HEK293 (cell line): ENCODE results near the gene SPTBN1.

Experiments
- ATF2 ChIP-seq: fragments of 450-650 bp; formaldehyde crosslinking; IDR thresholded peaks from 2 replicates; pipeline ENCODE4 v1.5.1; 2016; ENCODE audit warnings: missing biosample characterization, missing genetic modification characterization, low read depth
- GLIS2 ChIP-seq: fragments of 450-650 bp; formaldehyde crosslinking; IDR thresholded peaks from 2 replicates; pipeline ENCODE4 v1.5.1; 2016; ENCODE audit warnings: missing biosample characterization, missing genetic modification characterization
- KLF17 ChIP-seq: fragments of 450-650 bp; formaldehyde crosslinking; IDR thresholded peaks from 2 replicates; pipeline ENCODE4 v1.5.1; 2016; ENCODE audit warnings: missing biosample characterization, missing genetic modification characterization
- MYNN ChIP-seq: fragments of 450-650 bp; formaldehyde crosslinking; IDR thresholded peaks from 2 replicates; pipeline ENCODE4 v1.5.1; 2016; ENCODE audit warnings: missing biosample characterization, missing genetic modification characterization, borderline replicate concordance
- SETDB1 ChIP-seq: IDR thresholded peaks from one replicate; pipeline ENCODE4 v1.6.1; 2017; ENCODE audit warnings: mild to moderate bottlenecking, low read length, moderate library complexity, mixed read lengths; ENCODE audit not compliant: insufficient read length
- ZBTB10 ChIP-seq: fragments of 450-650 bp; formaldehyde crosslinking; IDR thresholded peaks from 2 replicates; pipeline ENCODE4 v1.5.1; 2016; ENCODE audit warnings: missing biosample characterization, missing genetic modification characterization
- ZBTB20 ChIP-seq: fragments of 450-650 bp; formaldehyde crosslinking; IDR thresholded peaks from 2 replicates; pipeline ENCODE4 v1.5.1; 2016; ENCODE audit warnings: missing biosample characterization, missing genetic modification characterization
- ZBTB21 ChIP-seq: fragments of 450-650 bp; formaldehyde crosslinking; IDR thresholded peaks from 2 replicates; pipeline ENCODE4 v1.5.1; 2017; ENCODE audit warnings: missing biosample characterization, missing genetic modification characterization
- ZBTB26 ChIP-seq: fragments of 450-650 bp; formaldehyde crosslinking; optimal IDR thresholded peaks from 2 replicates; pipeline ENCODE3; 2016; ENCODE audit warnings: missing biosample characterization, mild to moderate bottlenecking, missing genetic modification characterization
- ZNF132 ChIP-seq: fragments of 450-650 bp; formaldehyde crosslinking; IDR thresholded peaks from 2 replicates; pipeline ENCODE4 v1.5.1; 2017; ENCODE audit warnings: missing biosample characterization, missing genetic modification characterization, borderline replicate concordance
- ZNF24 ChIP-seq: fragments of 450-650 bp; formaldehyde crosslinking; IDR thresholded peaks from 2 replicates; pipeline ENCODE4 v1.5.1; 2016; ENCODE audit warnings: missing biosample characterization, missing genetic modification characterization
- ZNF280C ChIP-seq: fragments of 450-650 bp; formaldehyde crosslinking; IDR thresholded peaks from 2 replicates; pipeline ENCODE4 v1.5.1; 2016; ENCODE audit warnings: missing biosample characterization, missing genetic modification characterization
- ZNF311 ChIP-seq: fragments of 450-650 bp; formaldehyde crosslinking; IDR thresholded peaks from 2 replicates; pipeline ENCODE4 v1.5.1; 2017; ENCODE audit warnings: missing biosample characterization, missing genetic modification characterization, borderline replicate concordance
- ZNF362 ChIP-seq: fragments of 450-650 bp; formaldehyde crosslinking; IDR thresholded peaks from 2 replicates; pipeline ENCODE4 v1.5.1; 2016; ENCODE audit warnings: missing biosample characterization, missing genetic modification characterization
- ZNF398 ChIP-seq: fragments of 450-650 bp; formaldehyde crosslinking; IDR thresholded peaks from 2 replicates; pipeline ENCODE4 v1.5.1; 2017; ENCODE audit warnings: missing biosample characterization, missing genetic modification characterization
- ZNF426 ChIP-seq: fragments of 450-650 bp; formaldehyde crosslinking; IDR thresholded peaks from 2 replicates; pipeline ENCODE4 v1.5.1; 2017; ENCODE audit warnings: missing biosample characterization, missing genetic modification characterization, mild to moderate bottlenecking, inconsistent platforms, moderate library complexity
- ZNF48 ChIP-seq: fragments of 450-650 bp; formaldehyde crosslinking; IDR thresholded peaks from 2 replicates; pipeline ENCODE4 v1.5.1; 2016; ENCODE audit warnings: missing biosample characterization, missing genetic modification characterization
- ZNF488 ChIP-seq: fragments of 450-650 bp; formaldehyde crosslinking; IDR thresholded peaks from 2 replicates; pipeline ENCODE4 v1.5.1; 2016; ENCODE audit warnings: missing biosample characterization, missing genetic modification characterization
- ZNF514 ChIP-seq: fragments of 450-650 bp; formaldehyde crosslinking; IDR thresholded peaks from 2 replicates; pipeline ENCODE4 v1.5.1; 2016; ENCODE audit warnings: missing biosample characterization, missing genetic modification characterization
- ZNF521 ChIP-seq: fragments of 450-650 bp; formaldehyde crosslinking; IDR thresholded peaks from 2 replicates; pipeline ENCODE4 v1.5.1; 2017; ENCODE audit warnings: missing biosample characterization, mild to moderate bottlenecking, missing genetic modification characterization
- ZNF610 ChIP-seq: fragments of 450-650 bp; formaldehyde crosslinking; IDR thresholded peaks from 2 replicates; pipeline ENCODE4 v1.5.1; 2016; ENCODE audit warnings: missing biosample characterization, missing genetic modification characterization, borderline replicate concordance
- ZNF623 ChIP-seq: fragments of 450-650 bp; formaldehyde crosslinking; IDR thresholded peaks from 2 replicates; pipeline ENCODE4 v1.5.1; 2016; ENCODE audit warnings: missing biosample characterization, missing genetic modification characterization
- ZNF654 ChIP-seq: fragments of 450-650 bp; formaldehyde crosslinking; IDR thresholded peaks from 2 replicates; pipeline ENCODE4 v1.5.1; 2016; ENCODE audit warnings: low read depth, missing biosample characterization, missing genetic modification characterization
- ZNF670 ChIP-seq: fragments of 450-650 bp; formaldehyde crosslinking; IDR thresholded peaks from 2 replicates; pipeline ENCODE4 v1.5.1; 2016; ENCODE audit warnings: missing biosample characterization, missing genetic modification characterization, low read depth
- ZNF707 ChIP-seq: fragments of 450-650 bp; formaldehyde crosslinking; IDR thresholded peaks from 2 replicates; pipeline ENCODE4 v1.5.1; 2016; ENCODE audit warnings: missing biosample characterization, missing genetic modification characterization
- ZNF76 ChIP-seq: fragments of 450-650 bp; formaldehyde crosslinking; IDR thresholded peaks from 2 replicates; pipeline ENCODE4; 2016; ENCODE audit warnings: low read depth, missing biosample characterization, missing genetic modification characterization, borderline replicate concordance

SPTBN1 gene

GRCh38 chr2:54570925-54571694 lies 115.0 kb downstream of the SPTBN1 start (continued):
- no peak for TF ChIP-seq ZNF280C
- TF ChIP-seq ZNF610 (tag by site-specific recombination): no peak
- TF ChIP-seq ATF2 (tag by site-specific recombination): no peak
- no peak for TF ChIP-seq ZNF521 (tag by site-specific recombination)
- no peak for TF ChIP-seq ZNF426 (tag by site-specific recombination)
- TF ChIP-seq ZBTB20 (tag by site-specific recombination): no peak
- TF ChIP-seq SETDB1: no peak
- no peak for TF ChIP-seq ZNF48 (tag by site-specific recombination)
- no peak for TF ChIP-seq ZNF514 (tag by site-specific recombination)
- no peak for TF ChIP-seq ZNF654 (tag by site-specific recombination)
- TF ChIP-seq ZBTB26 (tag by site-specific recombination): no peak
- TF ChIP-seq ZBTB10 (tag by site-specific recombination): no peak
- TF ChIP-seq ZNF362: no peak
- no peak for TF ChIP-seq ZNF132 (tag by site-specific recombination)
- TF ChIP-seq GLIS2: no peak
- peak; percentile 53; the same call in 1 of the 2 replicates for TF ChIP-seq KLF17
- no peak for TF ChIP-seq ZNF670 (tag by site-specific recombination)
- no peak for TF ChIP-seq ZNF488 (tag by site-specific recombination)
- TF ChIP-seq ZNF76 (tag by site-specific recombination): no peak
- no peak for TF ChIP-seq ZBTB21 (tag by site-specific recombination)
- no peak for TF ChIP-seq MYNN (tag by site-specific recombination)
- TF ChIP-seq ZNF707 (tag by site-specific recombination): no peak
- TF ChIP-seq ZNF623 (tag by site-specific recombination): no peak
- 0 out of 2 replicates have a peak, but pooled peaks have one; percentile 15 for TF ChIP-seq ZNF24 (tag by site-specific recombination)
- TF ChIP-seq ZNF398: no peak
- no peak for TF ChIP-seq ZNF311 (tag by site-specific recombination)
